SK-N-SH (cell line): ENCODE results near the gene SHROOM3.

Experiments used
- EP300 ChIP-seq, 2 experiments: IDR thresholded peaks; 2 replicates each; pipeline versions ENCODE4 v1.4.0 to v1.6.1; 2012; ENCODE audit warnings: borderline replicate concordance in 1 of 2, low read depth in 1 of 2, low read length in 1 of 2
- EZH2phosphoT487 ChIP-seq: fragments of 200-600 bp; sonication (generic); IDR thresholded peaks from 2 replicates; pipeline ENCODE4 v1.6.1; 2017; ENCODE audit warnings: low read depth, mixed run types, mild to moderate bottlenecking, antibody characterized with exemption, moderate library complexity, borderline replicate concordance
- FOXJ3 ChIP-seq: sonication (generic); formaldehyde crosslinking; IDR thresholded peaks from 2 replicates; pipeline ENCODE4 v1.5.1; 2020; ENCODE audit warnings: mild to moderate bottlenecking, missing genetic modification reagents
- GATA2 ChIP-seq: sonication (generic); formaldehyde crosslinking; IDR thresholded peaks from 2 replicates; pipeline ENCODE4 v1.5.0; 2020; ENCODE audit warnings: mild to moderate bottlenecking, missing genetic modification reagents
- MXI1 ChIP-seq: IDR thresholded peaks from 2 replicates; pipeline ENCODE4 v1.6.1; 2012; ENCODE audit warnings: mild to moderate bottlenecking, low read depth, low read length, improper control_type of control experiment
- NFIC ChIP-seq: IDR thresholded peaks from 2 replicates; pipeline ENCODE4 v1.4.0; 2012; ENCODE audit warnings: borderline replicate concordance
- RFX5 ChIP-seq: IDR thresholded peaks from 2 replicates; pipeline ENCODE4 v1.6.1; 2012; ENCODE audit warnings: mild to moderate bottlenecking, improper control_type of control experiment, low read length
- RXRA ChIP-seq: IDR thresholded peaks from 2 replicates; pipeline ENCODE4 v1.4.0; 2012; ENCODE audit warnings: low read depth, mild to moderate bottlenecking, borderline replicate concordance
- SMC3 ChIP-seq: IDR thresholded peaks from 2 replicates; pipeline ENCODE4 v1.6.1; 2012; ENCODE audit warnings: low read depth, low read length, improper control_type of control experiment
- TAF1 ChIP-seq: IDR thresholded peaks from 2 replicates; pipeline ENCODE4 v1.6.1; 2012; ENCODE audit warnings: low read depth, mild to moderate bottlenecking, low read length, moderate library complexity, borderline replicate concordance
- TCF12 ChIP-seq: IDR thresholded peaks from 2 replicates; pipeline ENCODE4 v1.4.0; 2012
- TF ChIP-seq, protein P1 (sequence below): fragments of 200-600 bp; sonication (generic); IDR thresholded peaks from 2 replicates; pipeline ENCODE4 v1.6.1; 2017; ENCODE audit warnings: antibody characterized with exemption, mild to moderate bottlenecking, moderate library complexity
- TF ChIP-seq, protein P2 (sequence below): IDR thresholded peaks from 2 replicates; pipeline ENCODE4 v1.6.1; 2012; ENCODE audit warnings: mild to moderate bottlenecking, low read depth, low read length, moderate library complexity

DNA sequence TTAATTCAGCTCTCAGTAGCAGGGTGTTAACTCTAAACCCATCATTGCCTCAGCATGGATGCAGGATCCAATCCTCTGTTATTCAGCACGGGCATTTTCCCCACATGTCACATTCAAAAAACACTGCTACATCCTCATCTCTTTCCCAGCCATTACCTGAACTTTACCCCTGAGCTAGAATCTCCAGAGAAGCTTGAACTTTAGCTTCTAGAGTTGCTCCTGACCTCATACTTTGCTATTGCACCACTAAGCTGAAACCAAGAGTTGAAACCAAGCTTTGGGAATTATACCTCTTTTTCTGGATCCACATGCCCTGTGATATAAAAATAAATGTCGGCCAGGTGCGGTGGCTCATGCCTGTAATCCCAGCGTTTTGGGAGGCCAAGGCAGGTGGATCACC, 90.7 kb downstream of the SHROOM3 start:
- TF ChIP-seq, protein P1, sequence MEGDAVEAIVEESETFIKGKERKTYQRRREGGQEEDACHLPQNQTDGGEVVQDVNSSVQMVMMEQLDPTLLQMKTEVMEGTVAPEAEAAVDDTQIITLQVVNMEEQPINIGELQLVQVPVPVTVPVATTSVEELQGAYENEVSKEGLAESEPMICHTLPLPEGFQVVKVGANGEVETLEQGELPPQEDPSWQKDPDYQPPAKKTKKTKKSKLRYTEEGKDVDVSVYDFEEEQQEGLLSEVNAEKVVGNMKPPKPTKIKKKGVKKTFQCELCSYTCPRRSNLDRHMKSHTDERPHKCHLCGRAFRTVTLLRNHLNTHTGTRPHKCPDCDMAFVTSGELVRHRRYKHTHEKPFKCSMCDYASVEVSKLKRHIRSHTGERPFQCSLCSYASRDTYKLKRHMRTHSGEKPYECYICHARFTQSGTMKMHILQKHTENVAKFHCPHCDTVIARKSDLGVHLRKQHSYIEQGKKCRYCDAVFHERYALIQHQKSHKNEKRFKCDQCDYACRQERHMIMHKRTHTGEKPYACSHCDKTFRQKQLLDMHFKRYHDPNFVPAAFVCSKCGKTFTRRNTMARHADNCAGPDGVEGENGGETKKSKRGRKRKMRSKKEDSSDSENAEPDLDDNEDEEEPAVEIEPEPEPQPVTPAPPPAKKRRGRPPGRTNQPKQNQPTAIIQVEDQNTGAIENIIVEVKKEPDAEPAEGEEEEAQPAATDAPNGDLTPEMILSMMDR = no peak
- no peak for TF ChIP-seq MXI1
- TF ChIP-seq EP300 (IDR thresholded peaks at IDR 0.05; ENCODE audit: borderline replicate concordance in 1 of 2, low read depth in 1 of 2, low read length in 1 of 2) = no peak
- TF ChIP-seq TCF12 = no peak
- no peak for TF ChIP-seq EZH2phosphoT487
- no peak for TF ChIP-seq NFIC
- TF ChIP-seq RFX5 = no peak
- TF ChIP-seq TAF1 = no peak
- TF ChIP-seq, protein P2, sequence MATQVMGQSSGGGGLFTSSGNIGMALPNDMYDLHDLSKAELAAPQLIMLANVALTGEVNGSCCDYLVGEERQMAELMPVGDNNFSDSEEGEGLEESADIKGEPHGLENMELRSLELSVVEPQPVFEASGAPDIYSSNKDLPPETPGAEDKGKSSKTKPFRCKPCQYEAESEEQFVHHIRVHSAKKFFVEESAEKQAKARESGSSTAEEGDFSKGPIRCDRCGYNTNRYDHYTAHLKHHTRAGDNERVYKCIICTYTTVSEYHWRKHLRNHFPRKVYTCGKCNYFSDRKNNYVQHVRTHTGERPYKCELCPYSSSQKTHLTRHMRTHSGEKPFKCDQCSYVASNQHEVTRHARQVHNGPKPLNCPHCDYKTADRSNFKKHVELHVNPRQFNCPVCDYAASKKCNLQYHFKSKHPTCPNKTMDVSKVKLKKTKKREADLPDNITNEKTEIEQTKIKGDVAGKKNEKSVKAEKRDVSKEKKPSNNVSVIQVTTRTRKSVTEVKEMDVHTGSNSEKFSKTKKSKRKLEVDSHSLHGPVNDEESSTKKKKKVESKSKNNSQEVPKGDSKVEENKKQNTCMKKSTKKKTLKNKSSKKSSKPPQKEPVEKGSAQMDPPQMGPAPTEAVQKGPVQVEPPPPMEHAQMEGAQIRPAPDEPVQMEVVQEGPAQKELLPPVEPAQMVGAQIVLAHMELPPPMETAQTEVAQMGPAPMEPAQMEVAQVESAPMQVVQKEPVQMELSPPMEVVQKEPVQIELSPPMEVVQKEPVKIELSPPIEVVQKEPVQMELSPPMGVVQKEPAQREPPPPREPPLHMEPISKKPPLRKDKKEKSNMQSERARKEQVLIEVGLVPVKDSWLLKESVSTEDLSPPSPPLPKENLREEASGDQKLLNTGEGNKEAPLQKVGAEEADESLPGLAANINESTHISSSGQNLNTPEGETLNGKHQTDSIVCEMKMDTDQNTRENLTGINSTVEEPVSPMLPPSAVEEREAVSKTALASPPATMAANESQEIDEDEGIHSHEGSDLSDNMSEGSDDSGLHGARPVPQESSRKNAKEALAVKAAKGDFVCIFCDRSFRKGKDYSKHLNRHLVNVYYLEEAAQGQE = no peak
- TF ChIP-seq RXRA = no peak
- TF ChIP-seq FOXJ3 (CRISPR knock-in tag) = no peak
- TF ChIP-seq GATA2 (CRISPR knock-in tag) = no peak
- TF ChIP-seq SMC3 = no peak
